K562 (cell line): ENCODE results near the gene TRAIP. TPM values are rescaled to one million over a fixed set of nuclear protein-coding genes. Genes with fewer than 3 reads are reported as not detected.

Source experiments
- CEBPG ChIP-seq, 3 experiments: fragments of 200-800 bp in 1 of 3; sonication (Bioruptor generic) in 1 of 3; sonication (generic) in 1 of 3; formaldehyde crosslinking in 1 of 3; IDR thresholded peaks in 2 of 3; conservative IDR thresholded peaks in 1 of 3; 2 replicates each; pipeline versions ENCODE4 v1.6.1 to v1.8.0; 2016 to 2022; ENCODE audit warnings: missing compliant biosample characterization in 2 of 3, missing genetic modification characterization in 2 of 3, mild to moderate bottlenecking in 1 of 3, missing genetic modification reagents in 1 of 3
- CREB3L1 ChIP-seq: fragments of 450-650 bp; IDR thresholded peaks from 2 replicates; pipeline ENCODE4 v1.6.1; 2014; ENCODE audit warnings: low read depth, mild to moderate bottlenecking, moderate library complexity, borderline replicate concordance
- KAT8 ChIP-seq: fragments of 450-650 bp; IDR thresholded peaks from 2 replicates; pipeline ENCODE4 v1.6.1; 2016; ENCODE audit warnings: low read depth, mild to moderate bottlenecking
- MLLT1 ChIP-seq, 2 experiments: fragments of 450-650 bp; IDR thresholded peaks; 2 replicates each; pipeline ENCODE4 v1.6.1; 2016
- NFIC ChIP-seq: fragments of 450-650 bp; IDR thresholded peaks from 2 replicates; pipeline ENCODE4 v1.6.1; 2017; ENCODE audit warnings: mild to moderate bottlenecking, inconsistent platforms
- NR4A1 ChIP-seq, 2 experiments: fragments of 250-450 bp in 1 of 2; fragments of 450-650 bp in 1 of 2; sonication (Bioruptor Pico) in 1 of 2; IDR thresholded peaks; 2 replicates each; pipeline versions ENCODE4 v1.4.0 to v1.6.1; 2016 to 2020; ENCODE audit warnings: mild to moderate bottlenecking in 2 of 2, missing compliant biosample characterization in 1 of 2, missing genetic modification characterization in 1 of 2, moderate library complexity in 1 of 2
- SREBF2 ChIP-seq: sonication (generic); formaldehyde crosslinking; IDR thresholded peaks from 2 replicates; pipeline ENCODE4 v1.4.0; 2020; ENCODE audit warnings: mild to moderate bottlenecking, missing genetic modification reagents
- STAT5B ChIP-seq: fragments of 250-450 bp; sonication (Bioruptor Pico); IDR thresholded peaks from 2 replicates; pipeline ENCODE4 v1.8.0; 2021; ENCODE audit warnings: mild to moderate bottlenecking, inconsistent platforms
- SUPT5H ChIP-seq: fragments of 450-650 bp; IDR thresholded peaks from 2 replicates; pipeline ENCODE4 v1.6.1; 2016
- TCF3 ChIP-seq: sonication (generic); formaldehyde crosslinking; IDR thresholded peaks from 2 replicates; pipeline ENCODE4 v1.4.0; 2020; ENCODE audit warnings: mild to moderate bottlenecking, missing genetic modification reagents
- TOE1 ChIP-seq, 2 experiments: fragments of 450-650 bp in 1 of 2; sonication (generic) in 1 of 2; formaldehyde crosslinking in 1 of 2; IDR thresholded peaks; 2 replicates each; pipeline versions ENCODE4 v1.7.1 to v1.8.0; 2016 to 2022; ENCODE audit warnings: borderline replicate concordance in 2 of 2, mild to moderate bottlenecking in 2 of 2, antibody characterized with exemption in 1 of 2, inconsistent platforms in 1 of 2, low read depth in 1 of 2, missing genetic modification reagents in 1 of 2, moderate library complexity in 1 of 2
- ZKSCAN8 ChIP-seq: fragments of 200-800 bp; sonication (Bioruptor generic); IDR thresholded peaks from 2 replicates; pipeline ENCODE4 v1.6.1; 2016; ENCODE audit warnings: missing genetic modification characterization, missing compliant biosample characterization
- ZNF140 ChIP-seq: fragments of 250-450 bp; sonication (Bioruptor Pico); IDR thresholded peaks from 2 replicates; pipeline ENCODE4 v1.8.0; 2021; ENCODE audit warnings: moderate library complexity, mild to moderate bottlenecking, inconsistent platforms
- ZNF354B ChIP-seq: fragments of 250-450 bp; sonication (Bioruptor Pico); IDR thresholded peaks from 2 replicates; pipeline ENCODE4 v1.4.0; 2020
- ZNF707 ChIP-seq: fragments of 250-450 bp; sonication (Bioruptor Pico); conservative IDR thresholded peaks from 2 replicates; pipeline ENCODE4 v1.8.0; 2022; ENCODE audit warnings: inconsistent platforms, mild to moderate bottlenecking, moderate library complexity
- ZNF764 ChIP-seq: fragments of 250-450 bp; sonication (Bioruptor Pico); IDR thresholded peaks from 2 replicates; pipeline ENCODE4 v1.4.0; 2020; ENCODE audit warnings: low read depth, mild to moderate bottlenecking, moderate library complexity
- polyA plus RNA-seq, 8 experiments: library from polyadenylated mRNA; depleted of rRNA in 4 of 8; stranded (reverse) in 5 of 8; unstranded in 3 of 8; fragments of >200 nt; fragmentation: Nextera tagmentation in 2 of 8; fragmentation: Illumina TruSeq in 1 of 8; extraction: Ambion mirVana in 2 of 8; extraction: Trizol in 1 of 8; gene quantifications; 2 replicates each; pipeline versions ENCODE4 v1.2.1 to v1.2.3, GENCODE V29; 2011 to 2014; ENCODE audit warnings: inconsistent platforms in 1 of 8, missing spikeins in 1 of 8
- total RNA-seq, 7 experiments: library from RNA; depleted of rRNA in 6 of 7; stranded (reverse); fragments of >200 nt in 6 of 7; fragmentation: Illumina TruSeq in 2 of 7; extraction: Trizol in 2 of 7; gene quantifications; 2 replicates each; pipeline versions ENCODE4 v1.2.1 to v1.2.3, GENCODE V29; 2011 to 2021; ENCODE audit warnings: low replicate concordance in 1 of 7
- TF ChIP-seq, protein P1 (sequence below): IDR thresholded peaks from 2 replicates; pipeline ENCODE4 v1.6.1; 2012; ENCODE audit warnings: low read depth, low read length, improper control_type of control experiment, borderline replicate concordance

Gene TRAIP
- total and polyA plus RNA-seq, 9 of the 15 experiments (the other 6 are each of a cell fraction or from before 2014, with no cell fraction given): 14.3 to 38.6 (median 21.2) TPM

- TF ChIP-seq ZNF707 (CRISPR knock-in tag) (no peak), ZKSCAN8 (CRISPR knock-in tag) (no peak), TOE1 (IDR thresholded peaks at IDR 0.05; ENCODE audit: borderline replicate concordance) (no peak), TOE1 (CRISPR knock-in tag; IDR thresholded peaks at IDR 0.05; ENCODE audit: borderline replicate concordance, low read depth) (no peak), STAT5B (CRISPR knock-in tag) (no peak), SUPT5H (peak; percentile 75), NR4A1 (CRISPR knock-in tag; IDR thresholded peaks at IDR 0.05) (no peak), NR4A1 (tag; IDR thresholded peaks at IDR 0.05) (no peak), ZNF764 (CRISPR knock-in tag) (no peak), TCF3 (CRISPR knock-in tag) (no peak), KAT8 (no peak), CREB3L1 (no peak), ZNF354B (CRISPR knock-in tag) (no peak), NFIC (no peak), MLLT1 (IDR thresholded peaks at IDR 0.05) (no peak), ZNF140 (CRISPR knock-in tag) (no peak), SREBF2 (CRISPR knock-in tag) (no peak), CEBPG (CRISPR knock-in tag; IDR thresholded peaks at IDR 0.05) (no peak), CEBPG (tag; conservative IDR thresholded peaks at IDR 0.05 in 1 of 2, IDR thresholded peaks at IDR 0.05 in 1 of 2) (no peak)
- TF ChIP-seq, protein P1, sequence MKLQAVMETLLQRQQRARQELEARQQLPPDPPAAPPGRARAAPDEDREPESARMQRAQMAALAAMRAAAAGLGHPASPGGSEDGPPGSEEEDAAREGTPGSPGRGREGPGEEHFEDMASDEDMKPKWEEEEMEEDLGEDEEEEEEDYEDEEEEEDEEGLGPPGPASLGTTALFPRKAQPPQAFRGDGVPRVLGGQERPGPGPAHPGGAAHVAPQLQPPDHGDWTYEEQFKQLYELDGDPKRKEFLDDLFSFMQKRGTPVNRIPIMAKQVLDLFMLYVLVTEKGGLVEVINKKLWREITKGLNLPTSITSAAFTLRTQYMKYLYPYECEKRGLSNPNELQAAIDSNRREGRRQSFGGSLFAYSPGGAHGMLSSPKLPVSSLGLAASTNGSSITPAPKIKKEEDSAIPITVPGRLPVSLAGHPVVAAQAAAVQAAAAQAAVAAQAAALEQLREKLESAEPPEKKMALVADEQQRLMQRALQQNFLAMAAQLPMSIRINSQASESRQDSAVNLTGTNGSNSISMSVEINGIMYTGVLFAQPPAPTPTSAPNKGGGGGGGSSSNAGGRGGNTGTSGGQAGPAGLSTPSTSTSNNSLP: no peak
Observed at GRCh38 chr3:49856181-49857005, at the start of gene TRAIP (continued).
